ENCODE measurements around the gene LRRC75A. TPM values are rescaled to one million over a fixed set of nuclear protein-coding genes. Genes with fewer than 3 reads are reported as not detected.

LRRC75A gene
- total and polyA plus RNA-seq, 7 donors, result 2.2 to 40.5 (median 5.7) TPM

Small RNA genes lying within 50 kb of the gene (small RNA-seq; reads per million reads assigned to genes)
- gene SNORD49A, result 0 reads per million in 3 donors
- gene SNORD65, result 0 reads per million in 3 donors

Other genes starting within 250 kb of the LRRC75A start
- 10 to 100 TPM; 12.8 to 23.8 (median 18.2) TPM for gene CENPV, start 138.7 kb downstream of the LRRC75A start, total RNA-seq
- 10 to 100 TPM; 42.3 to 62.5 (median 57.6) TPM for gene CENPV, start 138.7 kb downstream of the LRRC75A start, polyA plus RNA-seq
- 1,000 to 10,000 TPM in 3 of 4 donors, 100 to 1,000 TPM in 1; 892 to 1,272 (median 1,168) TPM for gene UBB, start 111.1 kb downstream of the LRRC75A start, total RNA-seq
- gene UBB, start 111.1 kb downstream of the LRRC75A start, polyA plus RNA-seq, result 1,000 to 10,000 TPM in 2 of 3 donors, 100 to 1,000 TPM in 1; 939 to 2,667 (median 2,288) TPM
- gene TRPV2, start 76.6 kb downstream of the LRRC75A start, total RNA-seq, result 10 to 100 TPM in 2 of 4 donors, 1 to 10 TPM in 2; 9.1 to 14.0 (median 10.6) TPM
- 10 to 100 TPM in 1 of 3 donors, 1 to 10 TPM in 2; 3.7 to 13.4 (median 5.4) TPM for gene TRPV2, start 76.6 kb downstream of the LRRC75A start, polyA plus RNA-seq
- 1 to 10 TPM; 5.0 to 8.1 (median 7.4) TPM for gene ZNF287, start 77.0 kb upstream of the LRRC75A start, total RNA-seq
- gene ZNF287, start 77.0 kb upstream of the LRRC75A start, polyA plus RNA-seq, result 1 to 10 TPM in 2 of 3 donors, under 1 TPM in 1; 0.46 to 3.0 (median 1.8) TPM
- 1 to 10 TPM; 1.2 to 4.4 (median 2.9) TPM for gene ZNF624, start 161.7 kb upstream of the LRRC75A start, total RNA-seq
- 1 to 10 TPM; 1.2 to 1.3 (median 1.2) TPM for gene ZNF624, start 161.7 kb upstream of the LRRC75A start, polyA plus RNA-seq
- 10 to 100 TPM in 2 of 4 donors, 1 to 10 TPM in 2; 3.8 to 21.2 (median 7.2) TPM for gene CCDC144A, start 198.0 kb upstream of the LRRC75A start, total RNA-seq
- 1 to 10 TPM in 1 of 3 donors, not detected in 2; 1.9 TPM for gene CCDC144A, start 198.0 kb upstream of the LRRC75A start, polyA plus RNA-seq